ENCODE measurements around the gene RBM12.

RBM12 gene

DNA sequence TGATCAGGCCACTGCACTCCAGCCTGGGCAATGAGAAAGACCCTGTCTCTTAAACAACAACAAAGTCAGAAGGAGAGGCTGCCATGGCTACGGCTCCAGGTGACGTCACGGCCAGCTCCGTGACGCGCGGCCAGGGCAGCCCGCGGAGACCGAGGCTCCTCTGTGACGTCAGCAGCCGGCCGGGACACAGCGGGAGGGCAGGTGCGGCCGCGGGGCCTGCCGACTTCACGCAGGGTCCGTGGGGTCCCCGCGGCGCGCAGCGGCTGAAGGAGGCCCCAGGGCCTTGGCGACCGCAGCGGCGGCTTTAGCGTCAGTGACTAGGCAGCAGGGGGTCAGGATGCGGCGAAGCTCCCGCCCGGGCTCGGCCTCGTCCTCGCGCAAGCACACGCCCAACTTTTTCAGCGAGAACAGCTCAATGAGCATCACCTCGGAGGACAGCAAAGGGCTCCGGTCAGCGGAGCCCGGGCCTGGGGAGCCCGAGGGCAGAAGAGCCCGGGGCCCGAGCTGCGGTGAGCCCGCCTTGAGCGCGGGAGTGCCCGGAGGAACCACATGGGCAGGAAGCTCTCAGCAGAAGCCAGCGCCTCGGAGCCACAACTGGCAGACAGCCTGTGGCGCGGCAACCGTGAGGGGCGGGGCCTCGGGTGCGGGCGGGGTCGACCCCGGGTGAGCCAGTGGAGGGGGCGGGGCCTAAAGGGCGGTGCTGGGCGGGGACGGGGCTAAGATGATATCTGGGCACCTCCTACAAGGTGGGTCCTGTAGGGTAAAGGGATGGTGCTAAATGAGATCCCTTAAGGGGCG is 48.8 kb downstream of the RBM12 start, which contains the start of gene SPAG4 (continued):
- no peak for TF ChIP-seq ZNF157 (tag by site-specific recombination; IDR thresholded peaks at IDR 0.05)
- no peak for TF ChIP-seq SCRT1 (tag by site-specific recombination; IDR thresholded peaks at IDR 0.05; ENCODE audit: borderline replicate concordance)

- Histone ChIP-seq H3K9me3 (ENCODE audit: control insufficient read depth, insufficient read depth, low read depth, low read length) (no peaks in the 10 kb centered on the region), H3K36me3 (ENCODE audit: control insufficient read depth in 2 of 2, insufficient read depth in 1 of 2, low read length in 2 of 2) (no peaks in the 10 kb centered on the region), H3K4me1 (ENCODE audit: control insufficient read depth, insufficient read depth, low read length) (no peaks in the 10 kb centered on the region), H3K4me3 (ENCODE audit: low read depth, low read length) (no peak overlapping the region), H3K27ac (ENCODE audit: extremely low read depth, low read depth, low read length) (no peak overlapping the region)
- ChIA-PET POLR2A (interaction anchor here (0.7 kb wide), 1 partner anchor 50 kb away, joined by 3 read pairs; no protein-coding TSS in a partner anchor), CTCF (interaction anchor here (0.7 kb wide), 1 partner anchor 8 kb away, joined by 4 read pairs; no protein-coding TSS in a partner anchor)
- TF ChIP-seq ZXDB (tag by site-specific recombination; IDR thresholded peaks at IDR 0.05), result no peak
- no peak for TF ChIP-seq HOXC10 (CRISPR knock-in tag; IDR thresholded peaks at IDR 0.05)
- TF ChIP-seq, protein P1, sequence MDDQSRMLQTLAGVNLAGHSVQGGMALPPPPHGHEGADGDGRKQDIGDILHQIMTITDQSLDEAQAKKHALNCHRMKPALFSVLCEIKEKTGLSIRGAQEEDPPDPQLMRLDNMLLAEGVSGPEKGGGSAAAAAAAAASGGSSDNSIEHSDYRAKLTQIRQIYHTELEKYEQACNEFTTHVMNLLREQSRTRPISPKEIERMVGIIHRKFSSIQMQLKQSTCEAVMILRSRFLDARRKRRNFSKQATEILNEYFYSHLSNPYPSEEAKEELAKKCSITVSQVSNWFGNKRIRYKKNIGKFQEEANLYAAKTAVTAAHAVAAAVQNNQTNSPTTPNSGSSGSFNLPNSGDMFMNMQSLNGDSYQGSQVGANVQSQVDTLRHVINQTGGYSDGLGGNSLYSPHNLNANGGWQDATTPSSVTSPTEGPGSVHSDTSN (CRISPR knock-in tag; IDR thresholded peaks at IDR 0.05), result no peak
- no peak for TF ChIP-seq IKZF3 (tag by site-specific recombination; IDR thresholded peaks at IDR 0.05)
- no peak for TF ChIP-seq ZNF366 (tag by site-specific recombination; conservative IDR thresholded peaks at IDR 0.05)
- TF ChIP-seq ZNF211 (tag by site-specific recombination; IDR thresholded peaks at IDR 0.05; ENCODE audit: low read depth), result no peak
- no peak for TF ChIP-seq ZNF629 (tag by site-specific recombination; IDR thresholded peaks at IDR 0.05)
- TF ChIP-seq, protein P2, sequence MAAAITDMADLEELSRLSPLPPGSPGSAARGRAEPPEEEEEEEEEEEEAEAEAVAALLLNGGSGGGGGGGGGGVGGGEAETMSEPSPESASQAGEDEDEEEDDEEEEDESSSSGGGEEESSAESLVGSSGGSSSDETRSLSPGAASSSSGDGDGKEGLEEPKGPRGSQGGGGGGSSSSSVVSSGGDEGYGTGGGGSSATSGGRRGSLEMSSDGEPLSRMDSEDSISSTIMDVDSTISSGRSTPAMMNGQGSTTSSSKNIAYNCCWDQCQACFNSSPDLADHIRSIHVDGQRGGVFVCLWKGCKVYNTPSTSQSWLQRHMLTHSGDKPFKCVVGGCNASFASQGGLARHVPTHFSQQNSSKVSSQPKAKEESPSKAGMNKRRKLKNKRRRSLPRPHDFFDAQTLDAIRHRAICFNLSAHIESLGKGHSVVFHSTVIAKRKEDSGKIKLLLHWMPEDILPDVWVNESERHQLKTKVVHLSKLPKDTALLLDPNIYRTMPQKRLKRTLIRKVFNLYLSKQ (tag by site-specific recombination; IDR thresholded peaks at IDR 0.05; ENCODE audit: borderline replicate concordance), result no peak
- no peak for TF ChIP-seq ZNF843 (tag by site-specific recombination; IDR thresholded peaks at IDR 0.05)
- no peak for TF ChIP-seq ZFP37 (tag by site-specific recombination; IDR thresholded peaks at IDR 0.05)
- TF ChIP-seq ZNF514 (tag by site-specific recombination; IDR thresholded peaks at IDR 0.05), result no peak
- no peak for TF ChIP-seq ZNF404 (tag by site-specific recombination; IDR thresholded peaks at IDR 0.05)
These were observed 53.2 kb downstream of the RBM12 start for GRCh38 chr20:35611482-35611881.

DNA sequence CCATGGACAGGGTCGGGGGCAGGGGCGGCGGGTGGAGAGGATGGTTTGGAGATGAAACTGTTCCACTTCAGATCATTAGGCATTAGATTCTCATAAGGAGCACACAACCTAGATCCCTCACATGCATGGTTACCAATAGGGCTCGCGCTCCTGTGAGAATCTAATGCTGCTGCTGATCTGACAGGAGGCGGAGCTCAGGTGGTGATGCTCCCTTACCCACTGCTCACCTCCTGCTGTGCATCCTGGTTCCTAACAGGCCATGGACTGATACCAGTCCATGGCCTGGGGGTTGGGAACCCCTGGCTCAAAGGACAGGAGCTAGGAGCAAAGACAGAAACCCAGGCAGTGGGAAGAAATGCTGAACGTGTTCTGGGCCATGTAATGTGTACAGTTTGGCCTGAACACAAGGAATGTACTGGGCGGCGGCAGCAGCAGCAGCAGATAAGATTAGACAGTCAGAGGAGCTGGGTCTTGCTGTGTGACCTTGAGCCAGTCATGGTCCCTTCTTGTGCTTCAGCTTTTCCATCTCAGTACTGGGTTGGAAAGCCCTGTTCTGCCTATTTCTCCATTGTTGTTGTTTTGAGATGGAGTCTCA is 53.8 kb downstream of the RBM12 start:
- Histone ChIP-seq H3K4me1 (ENCODE audit: control insufficient read depth, insufficient read depth, low read length) (no peaks in the 10 kb centered on the region), H3K27ac (ENCODE audit: extremely low read depth, low read depth, low read length) (no peak overlapping the region), H3K9me3 (ENCODE audit: control insufficient read depth, insufficient read depth, low read depth, low read length) (no peaks in the 10 kb centered on the region), H3K4me3 (ENCODE audit: low read depth, low read length) (no peak overlapping the region), H3K36me3 (ENCODE audit: control insufficient read depth in 2 of 2, insufficient read depth in 1 of 2, low read length in 2 of 2) (no peaks in the 10 kb centered on the region)
- POLR2A ChIA-PET, result no interaction called here
- CTCF ChIA-PET, result interaction anchor here (0.7 kb wide), 1 partner anchor 8 kb away, joined by 4 read pairs; no protein-coding TSS in a partner anchor
- no peak for TF ChIP-seq ZNF560 (tag by site-specific recombination; IDR thresholded peaks at IDR 0.05; ENCODE audit: borderline replicate concordance)
- no peak for TF ChIP-seq FEZF1 (tag by site-specific recombination; IDR thresholded peaks at IDR 0.05)
- no peak for TF ChIP-seq ZNF280C (tag by site-specific recombination; IDR thresholded peaks at IDR 0.05)
- TF ChIP-seq TSHZ1 (tag by site-specific recombination; IDR thresholded peaks at IDR 0.05; ENCODE audit: borderline replicate concordance), result no peak
- TF ChIP-seq TRIM28 (IDR thresholded peaks at IDR 0.05; ENCODE audit: borderline replicate concordance, low read length), result no peak
- TF ChIP-seq, protein P3, sequence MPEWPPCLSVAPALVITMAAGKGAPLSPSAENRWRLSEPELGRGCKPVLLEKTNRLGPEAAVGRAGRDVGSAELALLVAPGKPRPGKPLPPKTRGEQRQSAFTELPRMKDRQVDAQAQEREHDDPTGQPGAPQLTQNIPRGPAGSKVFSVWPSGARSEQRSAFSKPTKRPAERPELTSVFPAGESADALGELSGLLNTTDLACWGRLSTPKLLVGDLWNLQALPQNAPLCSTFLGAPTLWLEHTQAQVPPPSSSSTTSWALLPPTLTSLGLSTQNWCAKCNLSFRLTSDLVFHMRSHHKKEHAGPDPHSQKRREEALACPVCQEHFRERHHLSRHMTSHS (tag by site-specific recombination; IDR thresholded peaks at IDR 0.05), result no peak
- no peak for TF ChIP-seq KLF10 (tag by site-specific recombination; IDR thresholded peaks at IDR 0.05)

All from HEK293 (cell line).